Stimulated activated CD8-positive, alpha-beta memory T cell treated with anti-CD3 and anti-CD28 coated beads, Interleukin-4, amount 100 ng/mL, for 4 hours (primary cell): ENCODE results near the gene IRF8.
"Not testable (repeated sequence)": the region's sequence is repeated elsewhere in the genome, so short reads cannot be mapped to it uniquely, and the experiment has no call there.

Experiments used
- DNase-seq, 2 donors: peaks; one replicate each; pipeline ENCODE4 v3.0.0-alpha.2; 2020; ENCODE audit warnings: low read depth in 2 of 2, low spot score in 1 of 2

Gene IRF8

GRCh38 chr16:85898521-85899442 lies at the start of gene IRF8:
TSS of gene IRF8 (plus strand) at chr16:85899162. CDS start at chr16:85903016, 3,854 bp downstream.
- peak; percentile 62 to 79 for DNase-seq

- DNase-seq, result no peak
These were observed 49.6 kb upstream of the IRF8 start for GRCh38 chr16:85849388-85849787.

GRCh38 chr16:85850344-85850880 lies 48.5 kb upstream of the IRF8 start:
- DNase-seq, result no peak

GRCh38 chr16:85851034-85851785 lies 47.8 kb upstream of the IRF8 start:
- no peak for DNase-seq

- no peak for DNase-seq
These were observed 45.1 kb upstream of the IRF8 start for GRCh38 chr16:85853547-85854545.

- DNase-seq, result no peak
These were observed 44.0 kb upstream of the IRF8 start for GRCh38 chr16:85854935-85855334.

GRCh38 chr16:85856079-85856478 lies 42.9 kb upstream of the IRF8 start:
- no peak for DNase-seq

- DNase-seq, result no peak
These were observed 42.4 kb upstream of the IRF8 start for GRCh38 chr16:85856585-85856984.

GRCh38 chr16:85857406-85857805 lies 41.6 kb upstream of the IRF8 start:
- no peak for DNase-seq

- DNase-seq, result not testable (repeated sequence)
These were observed 40.4 kb upstream of the IRF8 start for GRCh38 chr16:85858571-85858970.

GRCh38 chr16:85858984-85859817 lies 39.8 kb upstream of the IRF8 start:
- no peak for DNase-seq

- no peak for DNase-seq
These were observed 39.2 kb upstream of the IRF8 start for GRCh38 chr16:85859818-85860125.

GRCh38 chr16:85860413-85861094 lies 38.4 kb upstream of the IRF8 start:
- no peak for DNase-seq

- DNase-seq, result no peak
These were observed 37.7 kb upstream of the IRF8 start for GRCh38 chr16:85861095-85861825.

GRCh38 chr16:85862476-85863383 lies 36.2 kb upstream of the IRF8 start:
- no peak for DNase-seq

- no peak for DNase-seq
These were observed 35.6 kb upstream of the IRF8 start for GRCh38 chr16:85863384-85863774.

- no peak for DNase-seq
These were observed 34.0 kb upstream of the IRF8 start for GRCh38 chr16:85864965-85865364.

- no peak for DNase-seq
These were observed 31.8 kb upstream of the IRF8 start for GRCh38 chr16:85867189-85867588.
